K562 (cell line): ENCODE results near the gene NQO2. TPM values are rescaled to one million over a fixed set of nuclear protein-coding genes. Genes with fewer than 3 reads are reported as not detected.
A peak's percentile ranks its signal among the peaks of the same experiment; 100 is the strongest.

Source experiments
- ATF1 ChIP-seq, 2 experiments: fragments of 450-650 bp in 1 of 2; IDR thresholded peaks; 2 replicates each; pipeline ENCODE4 v1.6.1; 2016; ENCODE audit warnings: missing compliant biosample characterization in 1 of 2, missing genetic modification characterization in 1 of 2
- HLTF ChIP-seq: fragments of 450-650 bp; IDR thresholded peaks from 2 replicates; pipeline ENCODE4 v1.6.1; 2016
- JUN ChIP-seq, 2 experiments: sonication (generic) in 1 of 2; formaldehyde crosslinking in 1 of 2; IDR thresholded peaks; 2 replicates each; pipeline versions ENCODE4 v1.6.1 to v1.8.0; 2012 to 2022; ENCODE audit warnings: borderline replicate concordance in 2 of 2, mild to moderate bottlenecking in 2 of 2, improper control_type of control experiment in 1 of 2, low read depth in 1 of 2, low read length in 1 of 2, missing genetic modification reagents in 1 of 2
- NR2C1 ChIP-seq, 2 experiments: fragments of 450-650 bp; IDR thresholded peaks; 2 replicates each; pipeline ENCODE4 v1.6.1; 2017; ENCODE audit warnings: mild to moderate bottlenecking in 2 of 2, antibody characterized with exemption in 1 of 2, inconsistent platforms in 1 of 2, missing compliant biosample characterization in 1 of 2, missing genetic modification characterization in 1 of 2
- PHB2 ChIP-seq: fragments of 450-650 bp; IDR thresholded peaks from 2 replicates; pipeline ENCODE4 v1.6.1; 2017; ENCODE audit warnings: low read depth
- PHF20 ChIP-seq: fragments of 450-650 bp; IDR thresholded peaks from 2 replicates; pipeline ENCODE4 v1.6.1; 2018; ENCODE audit not compliant: partially characterized antibody
- TCF3 ChIP-seq: sonication (generic); formaldehyde crosslinking; IDR thresholded peaks from 2 replicates; pipeline ENCODE4 v1.4.0; 2020; ENCODE audit warnings: mild to moderate bottlenecking, missing genetic modification reagents
- TRIM24 ChIP-seq, 2 experiments: fragments of 450-650 bp; IDR thresholded peaks; 2 replicates each; pipeline ENCODE4 v1.6.1; 2016
- ZNF212 ChIP-seq: fragments of 450-650 bp; formaldehyde crosslinking; IDR thresholded peaks from 2 replicates; pipeline ENCODE4 v1.4.0; 2020; ENCODE audit warnings: mild to moderate bottlenecking
- ZNF324 ChIP-seq: fragments of 250-450 bp; sonication (Bioruptor Pico); IDR thresholded peaks from 2 replicates; pipeline ENCODE4 v1.4.0; 2020; ENCODE audit warnings: mild to moderate bottlenecking
- ZNF449 ChIP-seq: fragments of 250-450 bp; sonication (Bioruptor Pico); IDR thresholded peaks from 2 replicates; pipeline ENCODE4 v1.8.0; 2022; ENCODE audit warnings: moderate library complexity, mild to moderate bottlenecking, inconsistent platforms
- ZNF77 ChIP-seq: fragments of 250-450 bp; sonication (Bioruptor Pico); IDR thresholded peaks from 2 replicates; pipeline ENCODE4 v1.5.0; 2020
- polyA plus RNA-seq, 8 experiments: library from polyadenylated mRNA; depleted of rRNA in 4 of 8; stranded (reverse) in 5 of 8; unstranded in 3 of 8; fragments of >200 nt; fragmentation: Nextera tagmentation in 2 of 8; fragmentation: Illumina TruSeq in 1 of 8; extraction: Ambion mirVana in 2 of 8; extraction: Trizol in 1 of 8; gene quantifications; 2 replicates each; pipeline versions ENCODE4 v1.2.1 to v1.2.3, GENCODE V29; 2011 to 2014; ENCODE audit warnings: inconsistent platforms in 1 of 8, missing spikeins in 1 of 8
- total RNA-seq, 7 experiments: library from RNA; depleted of rRNA in 6 of 7; stranded (reverse); fragments of >200 nt in 6 of 7; fragmentation: Illumina TruSeq in 2 of 7; extraction: Trizol in 2 of 7; gene quantifications; 2 replicates each; pipeline versions ENCODE4 v1.2.1 to v1.2.3, GENCODE V29; 2011 to 2021; ENCODE audit warnings: low replicate concordance in 1 of 7

Gene NQO2
- total and polyA plus RNA-seq, 9 of the 15 experiments (the other 6 are each of a cell fraction or from before 2014, with no cell fraction given) = 54.6 to 214 (median 116) TPM

- no peak for TF ChIP-seq ZNF212
- no peak for TF ChIP-seq ZNF324 (CRISPR knock-in tag)
- no peak for TF ChIP-seq PHB2
- TF ChIP-seq ZNF449 (CRISPR knock-in tag) = no peak
- no peak for TF ChIP-seq HLTF
- TF ChIP-seq JUN (IDR thresholded peaks at IDR 0.05; ENCODE audit: borderline replicate concordance, low read depth, low read length) = 0 out of 2 replicates have a peak, but pooled peaks have one; percentile 5
- TF ChIP-seq JUN (CRISPR knock-in tag; IDR thresholded peaks at IDR 0.05; ENCODE audit: borderline replicate concordance) = no peak
- no peak for TF ChIP-seq TCF3
- no peak for TF ChIP-seq TRIM24 (IDR thresholded peaks at IDR 0.05)
- peak; percentile 8 for TF ChIP-seq PHF20
- no peak for TF ChIP-seq NR2C1 (IDR thresholded peaks at IDR 0.05)
- TF ChIP-seq NR2C1 (tag; IDR thresholded peaks at IDR 0.05) = peak; percentile 54
- TF ChIP-seq ZNF77 = no peak
- TF ChIP-seq ATF1 (CRISPR knock-in tag; IDR thresholded peaks at IDR 0.05) = no peak
- no peak for TF ChIP-seq ATF1 (tag; IDR thresholded peaks at IDR 0.05)
- TF ChIP-seq, all 486 proteins: peak for 9
Measured at GRCh38 chr6:2982426-2983117, 17.1 kb upstream of the NQO2 start (continued).
